GM23338 (cell line): ENCODE results near the gene KCNJ11. TPM values are rescaled to one million over a fixed set of nuclear protein-coding genes. Genes with fewer than 3 reads are reported as not detected.

Experiments
- ATAC-seq: fragments of 200-7000 bp; cut with Tn5 transposase; 3 replicates; pipeline ENCODE4 v1.9.1; 2020
- DNase-seq: peaks from one replicate; pipeline ENCODE4 v3.0.0-alpha.2; 2015; ENCODE audit warnings: low spot score
- H2AFZ ChIP-seq: fragments of 200-600 bp; sonication (generic); 2 replicates; pipeline ENCODE4 v1.8.0; 2016; ENCODE audit warnings: antibody characterized with exemption, mild to moderate bottlenecking, moderate library complexity
- H3F3A ChIP-seq: fragments of 200-600 bp; sonication (generic); replicated peaks from 2 replicates; pipeline ENCODE4 v1.8.0; 2017; ENCODE audit warnings: antibody characterized with exemption, mixed run types, low read depth
- H3K27ac ChIP-seq: fragments of 200-600 bp; sonication (generic); 2 replicates; pipeline ENCODE4 v1.6.1; 2016; ENCODE audit warnings: low read depth
- H3K27me3 ChIP-seq: fragments of 200-600 bp; sonication (generic); 2 replicates; pipeline ENCODE4 v1.8.0; 2016; ENCODE audit warnings: mild to moderate bottlenecking, mixed run types, moderate library complexity; ENCODE audit not compliant: insufficient read depth
- H3K36me3 ChIP-seq: fragments of 200-600 bp; sonication (generic); 2 replicates; pipeline ENCODE4 v1.8.0; 2016; ENCODE audit warnings: mild to moderate bottlenecking; ENCODE audit not compliant: insufficient read depth
- H3K4me1 ChIP-seq: fragments of 200-600 bp; sonication (generic); 2 replicates; pipeline ENCODE4 v1.8.0; 2016; ENCODE audit warnings: mild to moderate bottlenecking, moderate library complexity; ENCODE audit not compliant: insufficient read depth
- H3K4me2 ChIP-seq: fragments of 200-600 bp; sonication (generic); 2 replicates; pipeline ENCODE4 v1.7.1; 2017; ENCODE audit warnings: mixed run types
- H3K4me3 ChIP-seq: fragments of 200-600 bp; sonication (generic); 2 replicates; pipeline ENCODE4 v1.6.1; 2016; ENCODE audit warnings: mixed run types
- H3K79me2 ChIP-seq: fragments of 200-600 bp; sonication (generic); replicated peaks from 2 replicates; pipeline ENCODE4 v1.8.0; 2017; ENCODE audit warnings: mild to moderate bottlenecking; ENCODE audit not compliant: insufficient read depth
- H3K9me2 ChIP-seq: fragments of 200-600 bp; sonication (generic); 2 replicates; pipeline ENCODE4 v1.8.0; 2017; ENCODE audit not compliant: insufficient read depth
- H4K20me1 ChIP-seq: fragments of 200-600 bp; sonication (generic); replicated peaks from 2 replicates; pipeline ENCODE4 v1.8.0; 2017; ENCODE audit warnings: mild to moderate bottlenecking; ENCODE audit not compliant: insufficient read depth
- H3K27ac Mint-ChIP-seq: 2 replicates; pipeline ENCODE4 v1.8.0; 2020; ENCODE audit warnings: inconsistent platforms, mild to moderate bottlenecking, moderate library complexity, mixed read lengths
- H3K27me3 Mint-ChIP-seq: 3 replicates; pipeline ENCODE4 v1.8.0; 2022; ENCODE audit warnings: low read depth, mild to moderate bottlenecking, moderate library complexity, mixed read lengths, inconsistent platforms; ENCODE audit not compliant: insufficient read depth, poor library complexity
- H3K36me3 Mint-ChIP-seq: 3 replicates; pipeline ENCODE4 v1.8.0; 2021; ENCODE audit warnings: low read depth, mild to moderate bottlenecking, inconsistent platforms, moderate library complexity, mixed read lengths
- H3K4me1 Mint-ChIP-seq: 3 replicates; pipeline ENCODE4 v1.8.0; 2020; ENCODE audit warnings: mild to moderate bottlenecking, inconsistent platforms, mixed read lengths
- H3K4me3 Mint-ChIP-seq: 3 replicates; pipeline ENCODE4 v1.8.0; 2021; ENCODE audit warnings: moderate library complexity, mild to moderate bottlenecking, inconsistent platforms, mixed read lengths
- H3K9me3 Mint-ChIP-seq: 3 replicates; pipeline ENCODE4 v1.8.0; 2020; ENCODE audit warnings: moderate library complexity, mild to moderate bottlenecking, inconsistent platforms, mixed read lengths
- EZH2 ChIP-seq: fragments of 200-600 bp; sonication (generic); IDR thresholded peaks from one replicate; pipeline ENCODE4 v1.8.0; 2017; ENCODE audit warnings: antibody characterized with exemption, mild to moderate bottlenecking, low read depth; ENCODE audit not compliant: unreplicated experiment
- EZH2phosphoT487 ChIP-seq: fragments of 200-600 bp; sonication (generic); IDR thresholded peaks from one replicate; pipeline ENCODE4 v1.8.1; 2018; ENCODE audit warnings: antibody characterized with exemption; ENCODE audit not compliant: unreplicated experiment
- JUNB ChIP-seq: IDR thresholded peaks from one replicate; pipeline ENCODE4 v1.6.1; 2016; ENCODE audit warnings: antibody characterized with exemption; ENCODE audit not compliant: unreplicated experiment
- REST ChIP-seq: IDR thresholded peaks from one replicate; pipeline ENCODE4 v1.6.1; 2018; ENCODE audit warnings: antibody characterized with exemption; ENCODE audit not compliant: unreplicated experiment
- STAT1 ChIP-seq: IDR thresholded peaks from one replicate; pipeline ENCODE4 v1.6.1; 2016; ENCODE audit warnings: antibody characterized with exemption; ENCODE audit not compliant: unreplicated experiment
- ZNF114 ChIP-seq: fragments of 250-450 bp; sonication (Bioruptor Pico); IDR thresholded peaks from 2 replicates; pipeline ENCODE4 v1.5.0; 2020; ENCODE audit warnings: mild to moderate bottlenecking, moderate library complexity
- ZNF331 ChIP-seq: fragments of 250-450 bp; sonication (Bioruptor Pico); IDR thresholded peaks from 2 replicates; pipeline ENCODE4 v1.5.0; 2020; ENCODE audit warnings: low read depth, mild to moderate bottlenecking, moderate library complexity
- polyA plus RNA-seq: library from polyadenylated mRNA; unstranded; fragments of >200 nt; fragmentation: Nextera tagmentation; extraction: Ambion mirVana; gene quantifications from 2 replicates; pipeline ENCODE4 v1.2.1, GENCODE V29; 2016
- total RNA-seq: library from RNA; depleted of rRNA; stranded (reverse); fragments of >200 nt; shearing (Covaris generic); gene quantifications from 2 replicates; pipeline ENCODE4 v1.2.3, GENCODE V29; 2014
- TF ChIP-seq, protein P1 (sequence below): fragments of 250-450 bp; sonication (Bioruptor Pico); IDR thresholded peaks from 2 replicates; pipeline ENCODE4 v1.5.0; 2020; ENCODE audit warnings: mild to moderate bottlenecking, moderate library complexity
- TF ChIP-seq, protein P2 (sequence below): IDR thresholded peaks from 2 replicates; pipeline ENCODE4 v1.6.1; 2016; ENCODE audit warnings: antibody characterized with exemption

KCNJ11 gene
- total and polyA plus RNA-seq, 2 experiments from 2014 or later, result 0.89 to 7.9 TPM

- no peak for ATAC-seq
- peaks cover 41% of the 10 kb centered on the region for H3K9me3 Mint-ChIP-seq
Observed at GRCh38 chr11:17366495-17366894, 22.0 kb downstream of the KCNJ11 start.

More at GRCh38 chr11:17366495-17366894, 22.0 kb downstream of the KCNJ11 start:
- Histone ChIP-seq H4K20me1 (no peaks in the 10 kb centered on the region), H3K4me1 (no peaks in the 10 kb centered on the region), H3K79me2 (no peaks in the 10 kb centered on the region), H3K36me3 (peaks cover 9% of the 10 kb centered on the region; the same call in 1 of the 2 replicates), H3K4me2 (no peak overlapping the region), H3K9me2 (no peaks in the 10 kb centered on the region), H3K27ac (no peak overlapping the region), H3K27me3 (no peaks in the 10 kb centered on the region), H3F3A (no peaks in the 10 kb centered on the region), H3K4me3 (no peak overlapping the region), H2AFZ (no peak overlapping the region)
- Mint-ChIP-seq H3K4me3 (no peak overlapping the region), H3K4me1 (no peaks in the 10 kb centered on the region), H3K27me3 (no peaks in the 10 kb centered on the region), H3K36me3 (peaks cover 39% of the 10 kb centered on the region), H3K27ac (no peak overlapping the region)
- no peak for DNase-seq
- TF ChIP-seq EZH2phosphoT487 (no peak), REST (no peak), JUNB (no peak), EZH2 (no peak), STAT1 (no peak), ZNF114 (CRISPR knock-in tag) (no peak), ZNF331 (no peak)
- TF ChIP-seq, protein P1, sequence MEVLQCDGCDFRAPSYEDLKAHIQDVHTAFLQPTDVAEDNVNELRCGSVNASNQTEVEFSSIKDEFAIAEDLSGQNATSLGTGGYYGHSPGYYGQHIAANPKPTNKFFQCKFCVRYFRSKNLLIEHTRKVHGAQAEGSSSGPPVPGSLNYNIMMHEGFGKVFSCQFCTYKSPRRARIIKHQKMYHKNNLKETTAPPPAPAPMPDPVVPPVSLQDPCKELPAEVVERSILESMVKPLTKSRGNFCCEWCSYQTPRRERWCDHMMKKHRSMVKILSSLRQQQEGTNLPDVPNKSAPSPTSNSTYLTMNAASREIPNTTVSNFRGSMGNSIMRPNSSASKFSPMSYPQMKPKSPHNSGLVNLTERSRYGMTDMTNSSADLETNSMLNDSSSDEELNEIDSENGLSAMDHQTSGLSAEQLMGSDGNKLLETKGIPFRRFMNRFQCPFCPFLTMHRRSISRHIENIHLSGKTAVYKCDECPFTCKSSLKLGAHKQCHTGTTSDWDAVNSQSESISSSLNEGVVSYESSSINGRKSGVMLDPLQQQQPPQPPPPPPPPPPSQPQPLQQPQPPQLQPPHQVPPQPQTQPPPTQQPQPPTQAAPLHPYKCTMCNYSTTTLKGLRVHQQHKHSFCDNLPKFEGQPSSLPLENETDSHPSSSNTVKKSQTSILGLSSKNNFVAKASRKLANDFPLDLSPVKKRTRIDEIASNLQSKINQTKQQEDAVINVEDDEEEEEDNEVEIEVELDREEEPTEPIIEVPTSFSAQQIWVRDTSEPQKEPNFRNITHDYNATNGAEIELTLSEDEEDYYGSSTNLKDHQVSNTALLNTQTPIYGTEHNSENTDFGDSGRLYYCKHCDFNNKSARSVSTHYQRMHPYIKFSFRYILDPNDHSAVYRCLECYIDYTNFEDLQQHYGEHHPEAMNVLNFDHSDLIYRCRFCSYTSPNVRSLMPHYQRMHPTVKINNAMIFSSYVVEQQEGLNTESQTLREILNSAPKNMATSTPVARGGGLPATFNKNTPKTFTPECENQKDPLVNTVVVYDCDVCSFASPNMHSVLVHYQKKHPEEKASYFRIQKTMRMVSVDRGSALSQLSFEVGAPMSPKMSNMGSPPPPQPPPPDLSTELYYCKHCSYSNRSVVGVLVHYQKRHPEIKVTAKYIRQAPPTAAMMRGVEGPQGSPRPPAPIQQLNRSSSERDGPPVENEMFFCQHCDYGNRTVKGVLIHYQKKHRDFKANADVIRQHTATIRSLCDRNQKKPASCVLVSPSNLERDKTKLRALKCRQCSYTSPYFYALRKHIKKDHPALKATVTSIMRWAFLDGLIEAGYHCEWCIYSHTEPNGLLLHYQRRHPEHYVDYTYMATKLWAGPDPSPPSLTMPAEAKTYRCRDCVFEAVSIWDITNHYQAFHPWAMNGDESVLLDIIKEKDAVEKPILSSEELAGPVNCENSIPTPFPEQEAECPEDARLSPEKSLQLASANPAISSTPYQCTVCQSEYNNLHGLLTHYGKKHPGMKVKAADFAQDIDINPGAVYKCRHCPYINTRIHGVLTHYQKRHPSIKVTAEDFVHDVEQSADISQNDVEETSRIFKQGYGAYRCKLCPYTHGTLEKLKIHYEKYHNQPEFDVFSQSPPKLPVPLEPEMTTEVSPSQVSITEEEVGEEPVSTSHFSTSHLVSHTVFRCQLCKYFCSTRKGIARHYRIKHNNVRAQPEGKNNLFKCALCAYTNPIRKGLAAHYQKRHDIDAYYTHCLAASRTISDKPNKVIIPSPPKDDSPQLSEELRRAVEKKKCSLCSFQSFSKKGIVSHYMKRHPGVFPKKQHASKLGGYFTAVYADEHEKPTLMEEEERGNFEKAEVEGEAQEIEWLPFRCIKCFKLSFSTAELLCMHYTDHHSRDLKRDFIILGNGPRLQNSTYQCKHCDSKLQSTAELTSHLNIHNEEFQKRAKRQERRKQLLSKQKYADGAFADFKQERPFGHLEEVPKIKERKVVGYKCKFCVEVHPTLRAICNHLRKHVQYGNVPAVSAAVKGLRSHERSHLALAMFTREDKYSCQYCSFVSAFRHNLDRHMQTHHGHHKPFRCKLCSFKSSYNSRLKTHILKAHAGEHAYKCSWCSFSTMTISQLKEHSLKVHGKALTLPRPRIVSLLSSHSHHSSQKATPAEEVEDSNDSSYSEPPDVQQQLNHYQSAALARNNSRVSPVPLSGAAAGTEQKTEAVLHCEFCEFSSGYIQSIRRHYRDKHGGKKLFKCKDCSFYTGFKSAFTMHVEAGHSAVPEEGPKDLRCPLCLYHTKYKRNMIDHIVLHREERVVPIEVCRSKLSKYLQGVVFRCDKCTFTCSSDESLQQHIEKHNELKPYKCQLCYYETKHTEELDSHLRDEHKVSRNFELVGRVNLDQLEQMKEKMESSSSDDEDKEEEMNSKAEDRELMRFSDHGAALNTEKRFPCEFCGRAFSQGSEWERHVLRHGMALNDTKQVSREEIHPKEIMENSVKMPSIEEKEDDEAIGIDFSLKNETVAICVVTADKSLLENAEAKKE (CRISPR knock-in tag), result no peak
- TF ChIP-seq, protein P2, sequence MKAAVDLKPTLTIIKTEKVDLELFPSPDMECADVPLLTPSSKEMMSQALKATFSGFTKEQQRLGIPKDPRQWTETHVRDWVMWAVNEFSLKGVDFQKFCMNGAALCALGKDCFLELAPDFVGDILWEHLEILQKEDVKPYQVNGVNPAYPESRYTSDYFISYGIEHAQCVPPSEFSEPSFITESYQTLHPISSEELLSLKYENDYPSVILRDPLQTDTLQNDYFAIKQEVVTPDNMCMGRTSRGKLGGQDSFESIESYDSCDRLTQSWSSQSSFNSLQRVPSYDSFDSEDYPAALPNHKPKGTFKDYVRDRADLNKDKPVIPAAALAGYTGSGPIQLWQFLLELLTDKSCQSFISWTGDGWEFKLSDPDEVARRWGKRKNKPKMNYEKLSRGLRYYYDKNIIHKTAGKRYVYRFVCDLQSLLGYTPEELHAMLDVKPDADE, result no peak
